Keratinocyte (primary cell): Measurements from ENCODE around the gene CATSPER4. TPM values are rescaled to one million over a fixed set of nuclear protein-coding genes. Genes with fewer than 3 reads are reported as not detected.

Experiments
- DNase-seq: peaks from one replicate; pipeline ENCODE4 v3.0.0-alpha.2; 2011; ENCODE audit warnings: low read depth, missing footprints, low spot score
- FAIRE-seq: peaks from 2 replicates; lab custom pipeline; 2011; peaks lifted over from hg19 to GRCh38; lab: Jason Lieb, UNC
- H2AFZ ChIP-seq: 2 replicates; pipeline ENCODE4 v1.6.0; 2012; ENCODE audit warnings: low read length, control low read depth, inconsistent platforms; ENCODE audit not compliant: control insufficient read depth
- H3K27ac ChIP-seq: 2 replicates; pipeline ENCODE4 v1.5.1; 2011; ENCODE audit warnings: low read length; ENCODE audit not compliant: control insufficient read depth, insufficient read depth
- H3K27me3 ChIP-seq: 3 replicates; pipeline ENCODE4 v1.6.0; 2011; ENCODE audit warnings: low read length; ENCODE audit not compliant: control insufficient read depth, insufficient read depth; ENCODE audit errors: extremely low read depth
- H3K36me3 ChIP-seq, 2 experiments: 2 replicates in 1 of 2; 3 replicates in 1 of 2; pipeline ENCODE4 v1.5.1; 2011; ENCODE audit warnings: low read length in 2 of 2, mild to moderate bottlenecking in 1 of 2; ENCODE audit not compliant: control insufficient read depth in 2 of 2, insufficient read depth in 2 of 2; ENCODE audit errors: extremely low read depth in 1 of 2
- H3K4me1 ChIP-seq: 3 replicates; pipeline ENCODE4 v1.5.1; 2011; ENCODE audit warnings: low read length; ENCODE audit not compliant: control insufficient read depth, insufficient read depth; ENCODE audit errors: extremely low read depth
- H3K4me2 ChIP-seq: 3 replicates; pipeline ENCODE4 v1.6.0; 2011; ENCODE audit warnings: low read depth, low read length; ENCODE audit not compliant: control insufficient read depth, insufficient read depth; ENCODE audit errors: extremely low read depth
- H3K4me3 ChIP-seq, 3 experiments: fragments of 200-600 bp in 1 of 3; sonication (generic) in 1 of 3; 2 replicates in 2 of 3; 3 replicates in 1 of 3; pipeline ENCODE4 v1.5.1; 2011 to 2016; ENCODE audit warnings: low read length in 3 of 3, mild to moderate bottlenecking in 3 of 3, control low read depth in 2 of 3, inconsistent platforms in 1 of 3, low read depth in 1 of 3, mixed read lengths in 1 of 3, mixed run types in 1 of 3, moderate library complexity in 1 of 3; ENCODE audit not compliant: control insufficient read depth in 2 of 3, insufficient read depth in 2 of 3; ENCODE audit errors: extremely low read depth in 1 of 3
- H3K79me2 ChIP-seq: 2 replicates; pipeline ENCODE4 v1.6.0; 2012; ENCODE audit warnings: low read length; ENCODE audit not compliant: control insufficient read depth, insufficient read depth
- H3K9ac ChIP-seq: 3 replicates; pipeline ENCODE4 v1.6.0; 2011; ENCODE audit warnings: low read length; ENCODE audit not compliant: control insufficient read depth, insufficient read depth; ENCODE audit errors: extremely low read depth
- H3K9me1 ChIP-seq: 3 replicates; pipeline ENCODE4 v1.6.0; 2011; ENCODE audit warnings: low read length; ENCODE audit not compliant: control insufficient read depth, insufficient read depth; ENCODE audit errors: extremely low read depth
- H3K9me3 ChIP-seq: 2 replicates; pipeline ENCODE4 v1.5.1; 2012; ENCODE audit warnings: low read depth, low read length; ENCODE audit not compliant: control insufficient read depth
- H4K20me1 ChIP-seq: 3 replicates; pipeline ENCODE4 v1.6.0; 2011; ENCODE audit warnings: low read length; ENCODE audit not compliant: control insufficient read depth, insufficient read depth; ENCODE audit errors: extremely low read depth
- EZH2 ChIP-seq: IDR thresholded peaks from one replicate; pipeline ENCODE4 v1.6.1; 2012; ENCODE audit warnings: inconsistent platforms, mild to moderate bottlenecking, low read length, moderate library complexity
- dilution Hi-C: fragments of 300-500 bp; cut with MboI; formaldehyde crosslinking; loops from one replicate; pipeline ENCODE4 v1.7.0; 2020; ENCODE audit warnings: low sequenced_read_pairs; ENCODE audit not compliant: extremely low pct_ligation_motif_present
- polyA plus RNA-seq, 5 experiments: library from polyadenylated mRNA; depleted of rRNA in 3 of 5; stranded (reverse) in 3 of 5; stranded (forward) in 1 of 5; unstranded in 1 of 5; fragments of >200 nt; gene quantifications; 1 replicate in 1 of 5; 2 replicates in 3 of 5; 3 replicates in 1 of 5; pipeline versions ENCODE4 v1.2.1 to v1.2.3, GENCODE V29; 2011 to 2012; ENCODE audit warnings: missing spikeins in 2 of 5, low read depth in 1 of 5, low replicate concordance in 1 of 5
- TF ChIP-seq, protein P1 (sequence below), 3 experiments: IDR thresholded peaks in 1 of 3; conservative IDR thresholded peaks in 1 of 3; optimal IDR thresholded peaks in 1 of 3; 2 replicates in 2 of 3; 3 replicates in 1 of 3; pipeline versions ENCODE3 to v1.5.1; 2011; ENCODE audit warnings: low read length in 3 of 3, mild to moderate bottlenecking in 3 of 3, moderate library complexity in 2 of 3, control low read depth in 1 of 3, inconsistent platforms in 1 of 3; ENCODE audit not compliant: insufficient read depth in 2 of 3; ENCODE audit errors: extremely low read depth in 1 of 3

The CATSPER4 gene
- polyA plus RNA-seq, 1 donor (not counting 4 experiments of a cell fraction or from before 2014, with no cell fraction given): 0.04 TPM

DNA sequence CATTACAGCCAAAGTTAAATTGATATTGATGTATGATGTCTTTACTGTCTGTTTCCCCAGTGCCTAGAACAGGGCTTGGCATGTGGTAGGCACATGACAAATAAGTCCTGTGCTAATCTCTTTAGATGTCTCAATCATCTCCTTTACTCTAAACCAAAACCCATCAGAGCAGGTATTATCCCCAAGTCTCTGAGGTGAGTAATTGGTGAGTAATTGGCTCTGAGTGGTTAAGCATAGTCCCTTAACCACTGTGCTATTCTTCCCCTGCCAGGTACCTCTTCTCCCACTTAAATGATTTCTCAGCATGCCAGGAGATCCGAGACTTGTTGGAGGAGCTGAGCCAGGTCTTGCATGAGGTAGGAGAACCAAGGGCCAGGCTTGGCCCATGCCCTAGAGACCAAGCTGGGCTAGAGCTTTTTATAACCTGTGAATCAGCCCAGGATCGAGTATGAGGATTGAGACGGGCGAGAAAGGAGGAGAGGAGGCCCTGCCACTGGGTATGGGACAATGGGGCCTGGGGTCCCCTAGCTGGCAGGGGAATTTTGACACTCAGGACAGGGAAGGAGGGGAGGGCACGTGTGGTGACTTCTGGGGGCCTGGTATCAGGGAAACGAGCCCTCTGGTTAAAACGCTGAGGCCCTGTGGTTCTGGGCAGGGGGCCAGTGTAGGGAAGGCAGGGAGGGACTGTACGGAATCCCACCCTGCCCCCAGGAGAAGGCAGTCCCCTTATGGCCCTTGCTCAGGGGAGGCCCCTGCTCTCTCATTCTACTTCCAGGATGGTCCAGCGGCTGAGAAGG, 8.6 kb upstream of the CATSPER4 start:
- Histone ChIP-seq H3K9me3 (no peaks in the 10 kb centered on the region), H3K4me2 (peak overlapping the region; percentile 7), H2AFZ (no peak overlapping the region), H3K4me3 (no peak overlapping the region), H3K27me3 (no peaks in the 10 kb centered on the region), H4K20me1 (no peaks in the 10 kb centered on the region), H3K4me1 (peaks cover 29% of the 10 kb centered on the region), H3K79me2 (peaks cover 9% of the 10 kb centered on the region), H3K36me3 (peaks cover 22 to 35% of the 10 kb centered on the region in 2 experiments), H3K9me1 (no peaks in the 10 kb centered on the region), H3K27ac (peak overlapping the region; percentile 45), H3K9ac (peak overlapping the region; percentile 11)
- dilution Hi-C loops: no loop called here
- FAIRE-seq: peak; percentile 98
- TF ChIP-seq EZH2: no peak
- TF ChIP-seq, protein P1, sequence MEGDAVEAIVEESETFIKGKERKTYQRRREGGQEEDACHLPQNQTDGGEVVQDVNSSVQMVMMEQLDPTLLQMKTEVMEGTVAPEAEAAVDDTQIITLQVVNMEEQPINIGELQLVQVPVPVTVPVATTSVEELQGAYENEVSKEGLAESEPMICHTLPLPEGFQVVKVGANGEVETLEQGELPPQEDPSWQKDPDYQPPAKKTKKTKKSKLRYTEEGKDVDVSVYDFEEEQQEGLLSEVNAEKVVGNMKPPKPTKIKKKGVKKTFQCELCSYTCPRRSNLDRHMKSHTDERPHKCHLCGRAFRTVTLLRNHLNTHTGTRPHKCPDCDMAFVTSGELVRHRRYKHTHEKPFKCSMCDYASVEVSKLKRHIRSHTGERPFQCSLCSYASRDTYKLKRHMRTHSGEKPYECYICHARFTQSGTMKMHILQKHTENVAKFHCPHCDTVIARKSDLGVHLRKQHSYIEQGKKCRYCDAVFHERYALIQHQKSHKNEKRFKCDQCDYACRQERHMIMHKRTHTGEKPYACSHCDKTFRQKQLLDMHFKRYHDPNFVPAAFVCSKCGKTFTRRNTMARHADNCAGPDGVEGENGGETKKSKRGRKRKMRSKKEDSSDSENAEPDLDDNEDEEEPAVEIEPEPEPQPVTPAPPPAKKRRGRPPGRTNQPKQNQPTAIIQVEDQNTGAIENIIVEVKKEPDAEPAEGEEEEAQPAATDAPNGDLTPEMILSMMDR (optimal IDR thresholded peaks at IDR 0.05 in 1 of 3, IDR thresholded peaks at IDR 0.05 in 1 of 3, conservative IDR thresholded peaks at IDR 0.05 in 1 of 3; ENCODE audit: extremely low read depth in 1 of 3, insufficient read depth in 2 of 3, low read length in 3 of 3): no peak
- peak; percentile 73 for DNase-seq

GRCh38 chr1:26182383-26182696, 8.1 kb upstream of the CATSPER4 start:
- no peaks in the 10 kb centered on the region for H3K9me1 ChIP-seq
- H3K4me3 ChIP-seq: no peak overlapping the region
- FAIRE-seq (no peak), DNase-seq (no peak)
- H3K36me3 ChIP-seq: peaks cover 22 to 40% of the 10 kb centered on the region in 2 experiments
- no peak overlapping the region for H3K4me2 ChIP-seq
- TF ChIP-seq, protein P1 (optimal IDR thresholded peaks at IDR 0.05 in 1 of 3, IDR thresholded peaks at IDR 0.05 in 1 of 3, conservative IDR thresholded peaks at IDR 0.05 in 1 of 3; ENCODE audit: extremely low read depth in 1 of 3, insufficient read depth in 2 of 3, low read length in 3 of 3): no peak
- no peak for TF ChIP-seq EZH2
- no peaks in the 10 kb centered on the region for H3K9me3 ChIP-seq
- H2AFZ ChIP-seq: no peak overlapping the region
- peak overlapping the region; percentile 11 for H3K9ac ChIP-seq
- H3K79me2 ChIP-seq: peaks cover 9% of the 10 kb centered on the region
- H3K27me3 ChIP-seq: no peaks in the 10 kb centered on the region
- dilution Hi-C loops: no loop called here
- H3K27ac ChIP-seq: no peak overlapping the region
- no peaks in the 10 kb centered on the region for H4K20me1 ChIP-seq
- peaks cover 25% of the 10 kb centered on the region for H3K4me1 ChIP-seq
